Skeletal muscle tissue (tissue), 4 donors: ENCODE results near the gene TENT5C. TPM values are rescaled to one million over a fixed set of nuclear protein-coding genes. Genes with fewer than 3 reads are reported as not detected.

Experiments used
- H3K27ac ChIP-seq: one replicate; pipeline ENCODE4 v1.7.0; 2013; ENCODE audit warnings: mild to moderate bottlenecking, low read depth, low read length, inconsistent platforms
- H3K27me3 ChIP-seq, 3 donors: one replicate each; pipeline ENCODE4 v1.7.0; 2013; ENCODE audit warnings: low read length in 3 of 3; ENCODE audit not compliant: control insufficient read depth in 3 of 3, insufficient read depth in 3 of 3
- H3K36me3 ChIP-seq, 3 donors: one replicate each; pipeline ENCODE4 v1.7.0; 2013; ENCODE audit warnings: low read length in 3 of 3; ENCODE audit not compliant: control insufficient read depth in 3 of 3, insufficient read depth in 3 of 3
- H3K4me1 ChIP-seq, 3 donors: one replicate each; pipeline ENCODE4 v1.7.0; 2013; ENCODE audit warnings: low read length in 3 of 3, mild to moderate bottlenecking in 3 of 3; ENCODE audit not compliant: control insufficient read depth in 3 of 3, insufficient read depth in 3 of 3
- H3K4me3 ChIP-seq, 3 donors: one replicate each; pipeline ENCODE4 v1.7.0; 2013; ENCODE audit warnings: low read length in 3 of 3
- H3K9ac ChIP-seq, 3 donors: one replicate each; pipeline ENCODE4 v1.7.0; 2013; ENCODE audit warnings: low read length in 3 of 3, mild to moderate bottlenecking in 3 of 3, moderate library complexity in 2 of 3, low read depth in 1 of 3
- H3K9me3 ChIP-seq, 3 donors: one replicate each; pipeline ENCODE4 v1.7.0; 2013; ENCODE audit warnings: low read length in 3 of 3; ENCODE audit not compliant: control insufficient read depth in 3 of 3
- total RNA-seq: library from RNA; depleted of rRNA; stranded (reverse); fragments of >200 nt; gene quantifications from one replicate; pipeline ENCODE4 v1.2.3, GENCODE V29; 2014
- donor health status: Osteomylitis.

Gene TENT5C
- total RNA-seq, 1 donor from 2014 or later: 48.0 TPM

GRCh38 chr1:117564227-117565075 is 41.4 kb upstream of the TENT5C start:
- Histone ChIP-seq H3K36me3 (no peaks in the 10 kb centered on the region), H3K4me1 (peaks cover 4 to 6% (median 6%) of the 10 kb centered on the region in 3 donors), H3K4me3 (no peak overlapping the region), H3K9me3 (no peaks in the 10 kb centered on the region), H3K27me3 (no peaks in the 10 kb centered on the region), H3K9ac (no peak overlapping the region), H3K27ac (no peak overlapping the region)

GRCh38 chr1:117565076-117565556 is 40.7 kb upstream of the TENT5C start:
- Histone ChIP-seq H3K9ac (no peak overlapping the region), H3K4me3 (no peak overlapping the region), H3K4me1 (peaks cover 4 to 6% (median 6%) of the 10 kb centered on the region in 3 donors), H3K36me3 (no peaks in the 10 kb centered on the region), H3K27me3 (no peaks in the 10 kb centered on the region), H3K27ac (no peak overlapping the region), H3K9me3 (no peaks in the 10 kb centered on the region)

- H3K9ac ChIP-seq: no peak overlapping the region
- no peak overlapping the region for H3K4me3 ChIP-seq
- peaks cover 4 to 6% (median 6%) of the 10 kb centered on the region in 3 donors for H3K4me1 ChIP-seq
- no peak overlapping the region for H3K27ac ChIP-seq
- H3K27me3 ChIP-seq: no peaks in the 10 kb centered on the region
- H3K36me3 ChIP-seq: no peaks in the 10 kb centered on the region
- H3K9me3 ChIP-seq: no peaks in the 10 kb centered on the region
These were observed 39.9 kb upstream of the TENT5C start for GRCh38 chr1:117565745-117566455.

GRCh38 chr1:117566556-117566955 is 39.3 kb upstream of the TENT5C start:
- Histone ChIP-seq H3K4me3 (no peak overlapping the region), H3K9ac (no peak overlapping the region), H3K4me1 (peaks cover 4 to 6% (median 6%) of the 10 kb centered on the region in 3 donors), H3K27ac (no peak overlapping the region), H3K36me3 (no peaks in the 10 kb centered on the region), H3K9me3 (no peaks in the 10 kb centered on the region), H3K27me3 (no peaks in the 10 kb centered on the region)

GRCh38 chr1:117567435-117567834 is 38.4 kb upstream of the TENT5C start:
- Histone ChIP-seq H3K27ac (no peak overlapping the region), H3K36me3 (no peaks in the 10 kb centered on the region), H3K4me1 (peaks cover 4 to 6% (median 6%) of the 10 kb centered on the region in 3 donors), H3K27me3 (no peaks in the 10 kb centered on the region), H3K9me3 (no peaks in the 10 kb centered on the region), H3K9ac (no peak overlapping the region), H3K4me3 (no peak overlapping the region)

- Histone ChIP-seq H3K27ac (no peak overlapping the region), H3K9ac (no peak overlapping the region), H3K27me3 (no peaks in the 10 kb centered on the region), H3K4me3 (no peak overlapping the region), H3K4me1 (peaks cover 1 to 4% (median 2%) of the 10 kb centered on the region in 3 donors), H3K9me3 (no peaks in the 10 kb centered on the region), H3K36me3 (no peaks in the 10 kb centered on the region)
These were observed 37.9 kb upstream of the TENT5C start for GRCh38 chr1:117567976-117568375.

- Histone ChIP-seq H3K9me3 (no peaks in the 10 kb centered on the region), H3K9ac (no peak overlapping the region), H3K36me3 (no peaks in the 10 kb centered on the region), H3K4me1 (no peaks in the 10 kb centered on the region), H3K27ac (no peak overlapping the region), H3K4me3 (no peak overlapping the region), H3K27me3 (no peaks in the 10 kb centered on the region)
These were observed 36.8 kb upstream of the TENT5C start for GRCh38 chr1:117568999-117569398.

- Histone ChIP-seq H3K9ac (no peak overlapping the region), H3K4me1 (no peaks in the 10 kb centered on the region), H3K9me3 (no peaks in the 10 kb centered on the region), H3K27me3 (no peaks in the 10 kb centered on the region), H3K27ac (no peak overlapping the region), H3K4me3 (no peak overlapping the region), H3K36me3 (no peaks in the 10 kb centered on the region)
These were observed 36.0 kb upstream of the TENT5C start for GRCh38 chr1:117569856-117570255.

GRCh38 chr1:117570988-117571409 is 34.8 kb upstream of the TENT5C start:
- H3K4me1 ChIP-seq: peaks cover 0 to 2% (median 0%) of the 10 kb centered on the region in 3 donors
- H3K9ac ChIP-seq: no peak overlapping the region
- no peak overlapping the region for H3K4me3 ChIP-seq
- no peaks in the 10 kb centered on the region for H3K36me3 ChIP-seq
- no peak overlapping the region for H3K27ac ChIP-seq
- no peaks in the 10 kb centered on the region for H3K27me3 ChIP-seq
- H3K9me3 ChIP-seq: no peaks in the 10 kb centered on the region

- Histone ChIP-seq H3K9me3 (no peaks in the 10 kb centered on the region), H3K4me3 (no peak overlapping the region), H3K4me1 (peaks cover 0 to 5% (median 0%) of the 10 kb centered on the region in 3 donors), H3K9ac (no peak overlapping the region), H3K27ac (no peak overlapping the region), H3K27me3 (no peaks in the 10 kb centered on the region), H3K36me3 (no peaks in the 10 kb centered on the region)
These were observed 34.4 kb upstream of the TENT5C start for GRCh38 chr1:117571496-117571895.
